Measurements from ENCODE around the gene HS3ST6.

DNA sequence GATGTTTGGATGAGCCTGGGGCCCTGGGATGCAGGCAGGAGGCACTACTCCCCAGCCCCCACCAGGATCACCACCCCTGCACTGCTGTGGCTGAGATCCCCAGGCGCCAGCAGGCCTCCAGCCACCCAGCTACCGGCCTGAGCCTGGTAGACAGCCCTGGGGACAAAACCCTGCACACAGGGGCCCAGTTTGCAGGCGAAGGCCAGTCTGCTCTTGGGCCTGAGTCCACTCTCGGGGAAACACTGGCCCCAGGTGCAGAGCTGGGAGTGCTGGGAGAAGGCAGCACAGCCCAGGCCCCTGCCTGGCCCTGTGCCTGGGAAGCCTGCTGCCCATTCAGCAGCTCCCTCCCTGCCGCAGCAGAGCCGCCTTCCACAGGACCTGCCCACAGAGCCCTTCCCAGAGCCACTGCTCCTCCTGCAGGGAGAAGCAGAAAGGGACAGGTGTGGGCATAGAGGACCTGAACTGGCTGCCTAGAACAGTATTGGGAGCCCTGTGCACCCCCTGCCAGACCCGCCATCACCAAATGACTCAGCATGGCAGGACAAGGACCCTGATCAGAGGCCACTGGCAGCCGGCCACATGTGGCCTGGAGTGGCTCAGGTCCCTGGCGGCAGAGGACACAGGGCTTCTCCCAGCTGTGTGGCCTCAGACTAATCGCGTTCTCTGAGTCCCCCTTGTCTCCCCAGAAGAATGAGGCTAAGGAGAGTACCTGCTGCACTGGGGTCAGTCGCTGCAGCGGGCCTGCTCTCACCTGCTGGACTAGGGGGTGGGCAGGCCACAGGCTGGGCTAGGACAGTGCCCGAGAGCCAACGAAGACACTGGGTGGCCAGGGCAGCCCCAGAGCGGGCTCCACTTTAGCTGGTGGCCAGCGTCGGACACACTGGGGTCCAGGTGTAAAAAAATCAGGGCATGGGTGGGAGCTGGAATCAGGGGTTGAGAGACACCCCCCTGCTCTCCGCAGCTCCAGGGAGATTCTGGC is 14.1 kb upstream of the HS3ST6 start:
- TF ChIP-seq, protein P1, sequence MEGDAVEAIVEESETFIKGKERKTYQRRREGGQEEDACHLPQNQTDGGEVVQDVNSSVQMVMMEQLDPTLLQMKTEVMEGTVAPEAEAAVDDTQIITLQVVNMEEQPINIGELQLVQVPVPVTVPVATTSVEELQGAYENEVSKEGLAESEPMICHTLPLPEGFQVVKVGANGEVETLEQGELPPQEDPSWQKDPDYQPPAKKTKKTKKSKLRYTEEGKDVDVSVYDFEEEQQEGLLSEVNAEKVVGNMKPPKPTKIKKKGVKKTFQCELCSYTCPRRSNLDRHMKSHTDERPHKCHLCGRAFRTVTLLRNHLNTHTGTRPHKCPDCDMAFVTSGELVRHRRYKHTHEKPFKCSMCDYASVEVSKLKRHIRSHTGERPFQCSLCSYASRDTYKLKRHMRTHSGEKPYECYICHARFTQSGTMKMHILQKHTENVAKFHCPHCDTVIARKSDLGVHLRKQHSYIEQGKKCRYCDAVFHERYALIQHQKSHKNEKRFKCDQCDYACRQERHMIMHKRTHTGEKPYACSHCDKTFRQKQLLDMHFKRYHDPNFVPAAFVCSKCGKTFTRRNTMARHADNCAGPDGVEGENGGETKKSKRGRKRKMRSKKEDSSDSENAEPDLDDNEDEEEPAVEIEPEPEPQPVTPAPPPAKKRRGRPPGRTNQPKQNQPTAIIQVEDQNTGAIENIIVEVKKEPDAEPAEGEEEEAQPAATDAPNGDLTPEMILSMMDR (IDR thresholded peaks at IDR 0.05; ENCODE audit: low read length) = no peak
- no peak for TF ChIP-seq EZH2 (IDR thresholded peaks at IDR 0.05; ENCODE audit: borderline replicate concordance, low read length)
